Activated CD8-positive, alpha-beta memory T cell treated with anti-CD3 and anti-CD28 coated beads for 36 hours (primary cell): Measurements from ENCODE around the gene ITFG2. TPM values are rescaled to one million over a fixed set of nuclear protein-coding genes. Genes with fewer than 3 reads are reported as not detected.

ENCODE experiments used
- CTCF ChIA-PET: fragments of 350-600 bp; sonication (Branson Sonifier 250); formaldehyde crosslinking; loops from one replicate; lab custom pipeline; 2021; ENCODE audit warnings: antibody characterized with exemption; lab: Charles Lee
- POLR2A ChIA-PET: fragments of 350-600 bp; sonication (Branson Sonifier 250); formaldehyde crosslinking; loops from one replicate; lab custom pipeline; 2021; ENCODE audit warnings: antibody characterized with exemption; lab: Charles Lee
- total RNA-seq, 2 experiments: library from RNA; stranded (reverse); gene quantifications; one replicate each; pipeline ENCODE4 v1.2.3, GENCODE V29; 2021

Gene ITFG2
- total RNA-seq, 2 experiments from 2014 or later: 28.5 to 29.0 TPM

GRCh38 chr12:2820432-2820831 is 8.0 kb downstream of the ITFG2 start:
- ChIA-PET CTCF (interaction anchor here (1.2 kb wide), 1 partner anchor 253 kb away, joined by 4 read pairs; no protein-coding TSS in a partner anchor), POLR2A (no interaction called here)

- ChIA-PET CTCF (no interaction called here), POLR2A (no interaction called here)
Observed at GRCh38 chr12:2823483-2823882, 11.0 kb downstream of the ITFG2 start.

- POLR2A ChIA-PET: no interaction called here
- CTCF ChIA-PET: no interaction called here
Observed at GRCh38 chr12:2824541-2824940, 12.1 kb downstream of the ITFG2 start.

- POLR2A ChIA-PET: no interaction called here
- CTCF ChIA-PET: no interaction called here
Observed at GRCh38 chr12:2825132-2825531, 12.7 kb downstream of the ITFG2 start.

GRCh38 chr12:2826036-2826435 is 13.6 kb downstream of the ITFG2 start:
- CTCF ChIA-PET: no interaction called here
- POLR2A ChIA-PET: interaction anchor here (0.6 kb wide), 1 partner anchor 364 kb away, joined by 3 read pairs; no protein-coding TSS in a partner anchor

- CTCF ChIA-PET: no interaction called here
Observed at GRCh38 chr12:2826721-2827515, 14.4 kb downstream of the ITFG2 start.

GRCh38 chr12:2829275-2829674 is 16.8 kb downstream of the ITFG2 start:
- ChIA-PET POLR2A (no interaction called here), CTCF (no interaction called here)

More at GRCh38 chr12:2826721-2827515, 14.4 kb downstream of the ITFG2 start:
- POLR2A ChIA-PET: no interaction called here

GRCh38 chr12:2832550-2833127 is 20.2 kb downstream of the ITFG2 start:
- ChIA-PET CTCF (no interaction called here), POLR2A (no interaction called here)

GRCh38 chr12:2833327-2833726 is 20.9 kb downstream of the ITFG2 start:
- ChIA-PET POLR2A (no interaction called here), CTCF (interaction anchor here (0.5 to 0.6 kb wide), 2 partner anchors 201 to 239 kb away, joined by 3 to 6 read pairs; no protein-coding TSS in a partner anchor)

GRCh38 chr12:2833810-2834209 is 21.3 kb downstream of the ITFG2 start:
- CTCF ChIA-PET: interaction anchor here (0.5 to 0.6 kb wide), 2 partner anchors 201 to 238 kb away, joined by 3 to 6 read pairs; no protein-coding TSS in a partner anchor
- POLR2A ChIA-PET: no interaction called here

GRCh38 chr12:2834581-2835491 is 22.4 kb downstream of the ITFG2 start, which contains the start of gene NRIP2:
NRIP2 (minus strand) TSS chr12:2835035; CDS start chr12:2834983, 52 bp downstream.
- ChIA-PET POLR2A (no interaction called here), CTCF (interaction anchor here (0.6 kb wide), 1 partner anchor 51 kb away, joined by 6 read pairs; no protein-coding TSS in a partner anchor)

GRCh38 chr12:2835691-2836403 is 23.4 kb downstream of the ITFG2 start:
- CTCF ChIA-PET: interaction anchor here (0.6 kb wide), 1 partner anchor 50 kb away, joined by 6 read pairs; no protein-coding TSS in a partner anchor
- POLR2A ChIA-PET: no interaction called here

- POLR2A ChIA-PET: no interaction called here
- CTCF ChIA-PET: no interaction called here
Observed at GRCh38 chr12:2836574-2836973, 24.1 kb downstream of the ITFG2 start.

- ChIA-PET CTCF (no interaction called here), POLR2A (no interaction called here)
Observed at GRCh38 chr12:2841056-2841650, 28.7 kb downstream of the ITFG2 start.

- ChIA-PET POLR2A (no interaction called here), CTCF (interaction anchor here (1.5 kb wide), 1 partner anchor 10 kb away, joined by 7 read pairs; no protein-coding TSS in a partner anchor)
Observed at GRCh38 chr12:2842948-2843347, 30.5 kb downstream of the ITFG2 start.

GRCh38 chr12:2844786-2845185 is 32.3 kb downstream of the ITFG2 start:
- CTCF ChIA-PET: no interaction called here
- POLR2A ChIA-PET: no interaction called here

- ChIA-PET POLR2A (no interaction called here), CTCF (interaction anchor here (0.7 to 1.2 kb wide), 2 partner anchors 10 to 197 kb away, joined by 3 read pairs; no protein-coding TSS in a partner anchor)
Observed at GRCh38 chr12:2845280-2845679, 32.8 kb downstream of the ITFG2 start.

- POLR2A ChIA-PET: no interaction called here
- CTCF ChIA-PET: interaction anchor here (1.2 to 2.4 kb wide), 2 partner anchors 9 to 92 kb away, joined by 3 to 7 read pairs; no protein-coding TSS in a partner anchor
Observed at GRCh38 chr12:2851931-2852330, 39.5 kb downstream of the ITFG2 start.
